ENCODE measurements around the gene CEP162. TPM values are rescaled to one million over a fixed set of nuclear protein-coding genes. Genes with fewer than 3 reads are reported as not detected.

Gene CEP162
- total RNA-seq, 1 experiment from 2014 or later: 2.3 TPM

DNA sequence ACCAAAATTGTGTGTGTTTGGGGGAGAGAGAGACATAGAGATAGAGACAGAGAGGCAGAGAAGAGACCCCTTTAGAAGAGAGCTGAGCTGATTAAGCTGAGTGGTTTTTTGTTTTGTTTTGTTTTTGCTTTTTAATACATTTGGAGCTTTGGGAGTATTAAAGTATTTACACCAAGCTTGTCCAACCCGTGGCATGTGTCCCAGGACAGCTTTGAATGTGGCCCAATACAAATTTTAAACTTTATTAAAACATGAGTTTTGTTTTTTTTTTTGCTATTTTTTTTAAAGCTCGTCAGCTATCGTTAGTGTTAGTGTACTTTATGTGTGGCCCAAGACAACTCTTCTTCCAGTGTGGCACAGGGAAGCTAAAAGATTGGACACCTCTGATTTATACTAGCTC lies 137.9 kb downstream of the CEP162 start:
- DNase-seq (no peak), ATAC-seq (no peak)
- H3K4me2 ChIP-seq (ENCODE audit: low read length): no peak overlapping the region
- no peaks in the 10 kb centered on the region for H3K9me3 ChIP-seq (ENCODE audit: low read length)
- no peaks in the 10 kb centered on the region for H3F3A ChIP-seq (ENCODE audit: low read length, unreplicated experiment)
- no peak for TF ChIP-seq EZH2 (IDR thresholded peaks at IDR 0.05; ENCODE audit: low read length, unreplicated experiment)
- no peak for TF ChIP-seq EZH2phosphoT487 (IDR thresholded peaks at IDR 0.05; ENCODE audit: borderline replicate concordance, low read length)
- TF ChIP-seq, protein P1, sequence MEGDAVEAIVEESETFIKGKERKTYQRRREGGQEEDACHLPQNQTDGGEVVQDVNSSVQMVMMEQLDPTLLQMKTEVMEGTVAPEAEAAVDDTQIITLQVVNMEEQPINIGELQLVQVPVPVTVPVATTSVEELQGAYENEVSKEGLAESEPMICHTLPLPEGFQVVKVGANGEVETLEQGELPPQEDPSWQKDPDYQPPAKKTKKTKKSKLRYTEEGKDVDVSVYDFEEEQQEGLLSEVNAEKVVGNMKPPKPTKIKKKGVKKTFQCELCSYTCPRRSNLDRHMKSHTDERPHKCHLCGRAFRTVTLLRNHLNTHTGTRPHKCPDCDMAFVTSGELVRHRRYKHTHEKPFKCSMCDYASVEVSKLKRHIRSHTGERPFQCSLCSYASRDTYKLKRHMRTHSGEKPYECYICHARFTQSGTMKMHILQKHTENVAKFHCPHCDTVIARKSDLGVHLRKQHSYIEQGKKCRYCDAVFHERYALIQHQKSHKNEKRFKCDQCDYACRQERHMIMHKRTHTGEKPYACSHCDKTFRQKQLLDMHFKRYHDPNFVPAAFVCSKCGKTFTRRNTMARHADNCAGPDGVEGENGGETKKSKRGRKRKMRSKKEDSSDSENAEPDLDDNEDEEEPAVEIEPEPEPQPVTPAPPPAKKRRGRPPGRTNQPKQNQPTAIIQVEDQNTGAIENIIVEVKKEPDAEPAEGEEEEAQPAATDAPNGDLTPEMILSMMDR (conservative IDR thresholded peaks at IDR 0.05; ENCODE audit: low read depth, low read length): no peak
- H3K27me3 ChIP-seq (ENCODE audit: low read length): no peaks in the 10 kb centered on the region
- no peak overlapping the region for H3K27ac ChIP-seq (ENCODE audit: low read length)
- H3K9me2 ChIP-seq (replicated peaks; ENCODE audit: low read length): no peaks in the 10 kb centered on the region
- H2AFZ ChIP-seq (ENCODE audit: low read length): no peak overlapping the region
- no peaks in the 10 kb centered on the region for H4K20me1 ChIP-seq (ENCODE audit: low read length)
- intact Hi-C loops (cut with micrococcal nuclease): no loop called here
- H3K79me2 ChIP-seq (ENCODE audit: low read length): no peaks in the 10 kb centered on the region
- POLR2A ChIA-PET (ENCODE audit: unreplicated experiment): no interaction called here
- no peaks in the 10 kb centered on the region for H3K4me1 ChIP-seq (ENCODE audit: insufficient read depth, low read length)
- no peak overlapping the region for H3K4me3 ChIP-seq (ENCODE audit: low read length)
- CTCF ChIA-PET: no interaction called here
- no TSS peak for BruUV-seq (replicated peaks)
- no peaks in the 10 kb centered on the region for H3K36me3 ChIP-seq (ENCODE audit: low read depth, low read length)
- H3K9ac ChIP-seq (ENCODE audit: low read length): no peak overlapping the region

- no peaks in the 10 kb centered on the region for H3K36me3 ChIP-seq (ENCODE audit: low read depth, low read length)
- no peaks in the 10 kb centered on the region for H3K9me2 ChIP-seq (replicated peaks; ENCODE audit: low read length)
- H3K79me2 ChIP-seq (ENCODE audit: low read length): no peaks in the 10 kb centered on the region
- ChIA-PET POLR2A (ENCODE audit: unreplicated experiment) (no interaction called here), CTCF (no interaction called here)
- no peaks in the 10 kb centered on the region for H4K20me1 ChIP-seq (ENCODE audit: low read length)
- no peak overlapping the region for H3K4me3 ChIP-seq (ENCODE audit: low read length)
- no peak for ATAC-seq
- H3K4me1 ChIP-seq (ENCODE audit: insufficient read depth, low read length): no peaks in the 10 kb centered on the region
- H3K9me3 ChIP-seq (ENCODE audit: low read length): no peaks in the 10 kb centered on the region
- DNase-seq: no peak
- H3K27me3 ChIP-seq (ENCODE audit: low read length): no peaks in the 10 kb centered on the region
- H3K9ac ChIP-seq (ENCODE audit: low read length): no peak overlapping the region
- TF ChIP-seq EZH2 (IDR thresholded peaks at IDR 0.05; ENCODE audit: low read length, unreplicated experiment) (no peak), EZH2phosphoT487 (IDR thresholded peaks at IDR 0.05; ENCODE audit: borderline replicate concordance, low read length) (no peak)
- TF ChIP-seq, protein P1 (conservative IDR thresholded peaks at IDR 0.05; ENCODE audit: low read depth, low read length): no peak
- no peak overlapping the region for H3K27ac ChIP-seq (ENCODE audit: low read length)
- no peak overlapping the region for H3K4me2 ChIP-seq (ENCODE audit: low read length)
- intact Hi-C loops (cut with micrococcal nuclease): no loop called here
- H2AFZ ChIP-seq (ENCODE audit: low read length): no peak overlapping the region
- H3F3A ChIP-seq (ENCODE audit: low read length, unreplicated experiment): no peaks in the 10 kb centered on the region
- BruUV-seq (replicated peaks): no TSS peak
These were observed 138.4 kb downstream of the CEP162 start for GRCh38 chr6:84089081-84089480.

DNA sequence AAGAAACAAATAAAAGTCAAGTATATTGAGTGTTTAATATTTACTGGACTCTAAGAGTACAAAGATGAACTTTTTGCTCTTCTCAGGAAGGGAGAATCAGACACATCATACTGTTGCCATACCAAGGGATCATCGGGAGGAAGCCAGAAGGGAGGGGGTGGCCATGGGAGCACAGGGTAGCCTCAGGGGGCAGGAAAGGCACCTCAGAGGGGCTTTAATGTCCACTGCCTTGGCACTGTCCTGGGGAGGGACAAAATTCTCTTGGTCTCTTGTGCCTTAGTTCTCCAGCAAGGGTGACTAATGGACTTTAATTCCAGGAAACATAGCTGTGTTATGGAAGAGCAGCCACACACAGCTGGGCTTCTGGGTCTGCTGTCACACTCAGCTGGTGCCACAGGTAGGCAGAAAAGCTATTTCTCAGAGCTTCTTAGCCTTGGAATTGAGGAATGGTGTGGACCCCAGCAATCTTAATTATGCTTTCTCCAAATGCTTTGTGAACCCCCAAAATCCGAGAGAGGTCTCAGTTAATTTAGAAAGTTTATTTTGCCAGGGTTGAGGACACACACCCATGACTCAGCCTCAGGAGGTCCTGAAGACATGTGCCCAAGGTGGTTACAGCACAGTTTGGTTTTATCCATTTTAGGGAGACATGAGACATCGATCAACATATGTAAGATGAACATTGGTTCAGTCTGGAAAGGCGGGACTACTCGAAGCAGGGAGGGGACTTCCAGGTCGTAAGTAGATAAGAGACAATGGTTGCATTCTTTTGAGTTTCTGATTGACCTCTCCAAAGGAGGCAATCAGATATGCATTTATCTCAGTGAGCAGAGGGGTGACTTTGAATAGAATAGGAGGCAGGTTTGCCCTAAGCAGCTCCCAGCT lies 140.7 kb downstream of the CEP162 start:
- Histone ChIP-seq H4K20me1 (ENCODE audit: low read length) (no peaks in the 10 kb centered on the region), H3K9me3 (ENCODE audit: low read length) (no peaks in the 10 kb centered on the region), H3K9me2 (replicated peaks; ENCODE audit: low read length) (no peaks in the 10 kb centered on the region), H3K4me2 (ENCODE audit: low read length) (no peak overlapping the region), H3K27me3 (ENCODE audit: low read length) (no peaks in the 10 kb centered on the region), H3K4me3 (ENCODE audit: low read length) (no peak overlapping the region), H3K27ac (ENCODE audit: low read length) (no peak overlapping the region), H3F3A (ENCODE audit: low read length, unreplicated experiment) (no peaks in the 10 kb centered on the region), H3K9ac (ENCODE audit: low read length) (no peak overlapping the region), H2AFZ (ENCODE audit: low read length) (no peak overlapping the region), H3K79me2 (ENCODE audit: low read length) (no peaks in the 10 kb centered on the region), H3K4me1 (ENCODE audit: insufficient read depth, low read length) (no peaks in the 10 kb centered on the region), H3K36me3 (ENCODE audit: low read depth, low read length) (no peaks in the 10 kb centered on the region)
- intact Hi-C loops (cut with micrococcal nuclease): no loop called here
- no peak for ATAC-seq
- ChIA-PET POLR2A (ENCODE audit: unreplicated experiment) (no interaction called here), CTCF (no interaction called here)
- DNase-seq: no peak
- no TSS peak for BruUV-seq (replicated peaks)
- TF ChIP-seq, protein P1 (conservative IDR thresholded peaks at IDR 0.05; ENCODE audit: low read depth, low read length): no peak
- TF ChIP-seq EZH2 (IDR thresholded peaks at IDR 0.05; ENCODE audit: low read length, unreplicated experiment) (no peak), EZH2phosphoT487 (IDR thresholded peaks at IDR 0.05; ENCODE audit: borderline replicate concordance, low read length) (no peak)

All from PC-3 (cell line).